ENCODE measurements around the gene BANF1.

The BANF1 gene

GRCh38 chr11:66001942-66002647, at the start of gene BANF1, which contains the start of gene EIF1AD (continued):
- TF ChIP-seq ZBTB44 (tag by site-specific recombination; IDR thresholded peaks at IDR 0.05): peak; percentile 48; the same call in 1 of the 2 replicates
- peak; percentile 96 for TF ChIP-seq ZBTB48 (tag by site-specific recombination; IDR thresholded peaks at IDR 0.05)
- TF ChIP-seq ZNF223 (tag by site-specific recombination; IDR thresholded peaks at IDR 0.05): no peak
- TF ChIP-seq ZBTB1 (tag by site-specific recombination; IDR thresholded peaks at IDR 0.05): peak; percentile 96
- TF ChIP-seq ZNF530 (tag by site-specific recombination; IDR thresholded peaks at IDR 0.05; ENCODE audit: low read depth): no peak
- TF ChIP-seq PATZ1 (tag by site-specific recombination; IDR thresholded peaks at IDR 0.05): peak; percentile 51; the same call in 1 of the 2 replicates
- peak; percentile 38; the same call in 1 of the 2 replicates for TF ChIP-seq SCRT2 (tag by site-specific recombination; IDR thresholded peaks at IDR 0.05)
- no peak; the same call in 1 of the 2 replicates for TF ChIP-seq IKZF3 (tag by site-specific recombination; IDR thresholded peaks at IDR 0.05)
- peak; percentile 47 for TF ChIP-seq ZNF623 (tag by site-specific recombination; IDR thresholded peaks at IDR 0.05)
- TF ChIP-seq ZNF202 (tag by site-specific recombination; IDR thresholded peaks at IDR 0.05; ENCODE audit: borderline replicate concordance): no peak

GRCh38 chr11:65953471-65953870, 48.8 kb upstream of the BANF1 start:
- Histone ChIP-seq H3K4me1 (ENCODE audit: control insufficient read depth, insufficient read depth, low read length) (no peaks in the 10 kb centered on the region), H3K27ac (ENCODE audit: extremely low read depth, low read depth, low read length) (no peak overlapping the region), H3K9me3 (ENCODE audit: control insufficient read depth, insufficient read depth, low read depth, low read length) (no peaks in the 10 kb centered on the region), H3K36me3 (ENCODE audit: control insufficient read depth in 2 of 2, insufficient read depth in 1 of 2, low read length in 2 of 2) (no peaks in the 10 kb centered on the region), H3K4me3 (ENCODE audit: low read depth, low read length) (no peak overlapping the region)
- POLR2A ChIA-PET: no interaction called here
- CTCF ChIA-PET: interaction anchor here (2.0 kb wide), 1 partner anchor 69 kb away, joined by 7 read pairs; no protein-coding TSS in a partner anchor
- TF ChIP-seq ELK4 (IDR thresholded peaks at IDR 0.05; ENCODE audit: borderline replicate concordance, low read depth, low read length) (no peak), ZNF24 (tag by site-specific recombination; IDR thresholded peaks at IDR 0.05) (no peak), KLF10 (tag by site-specific recombination; IDR thresholded peaks at IDR 0.05) (no peak), ZNF660 (tag by site-specific recombination; IDR thresholded peaks at IDR 0.05) (no peak), ZBTB1 (tag by site-specific recombination; IDR thresholded peaks at IDR 0.05) (no peak), ZBTB20 (tag by site-specific recombination; IDR thresholded peaks at IDR 0.05) (no peak), ZNF768 (tag by site-specific recombination; IDR thresholded peaks at IDR 0.05) (no peak), ZNF677 (tag by site-specific recombination; IDR thresholded peaks at IDR 0.05) (no peak), MEIS1 (CRISPR knock-in tag; IDR thresholded peaks at IDR 0.05; ENCODE audit: borderline replicate concordance) (no peak), ZNF280C (tag by site-specific recombination; IDR thresholded peaks at IDR 0.05) (no peak), ZNF37A (tag by site-specific recombination; IDR thresholded peaks at IDR 0.05) (no peak), ZBTB6 (tag by site-specific recombination; IDR thresholded peaks at IDR 0.05) (no peak), OVOL3 (tag by site-specific recombination; IDR thresholded peaks at IDR 0.05) (no peak), ZNF560 (tag by site-specific recombination; IDR thresholded peaks at IDR 0.05; ENCODE audit: borderline replicate concordance) (no peak), ZNF184 (tag by site-specific recombination; IDR thresholded peaks at IDR 0.05) (no peak), ZBTB21 (tag by site-specific recombination; IDR thresholded peaks at IDR 0.05) (no peak), ZNF221 (tag by site-specific recombination; IDR thresholded peaks at IDR 0.05; ENCODE audit: borderline replicate concordance) (no peak)

Data from HEK293 (cell line).